ENCODE results near the gene KCNE3.

DNA sequence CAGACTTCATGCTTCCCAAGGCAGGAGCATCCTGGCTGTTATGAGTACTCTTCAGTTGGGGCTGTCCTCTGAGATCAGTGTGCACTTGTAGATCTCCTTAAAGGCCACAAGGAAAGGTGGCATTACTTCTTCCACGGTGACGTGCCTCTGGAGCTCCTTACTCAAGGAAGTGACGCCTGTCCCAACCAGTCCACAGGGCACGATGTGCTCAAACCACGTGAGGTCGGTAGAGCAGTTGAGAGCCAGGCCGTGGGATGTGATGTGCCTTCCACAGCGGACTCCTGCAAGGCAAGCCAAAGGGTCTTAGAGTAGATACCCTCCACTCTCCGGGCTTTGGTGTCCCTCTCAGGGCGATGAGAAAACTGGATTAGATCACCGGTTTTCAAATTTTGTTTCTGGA lies 24.7 kb upstream of the KCNE3 start:
- TF ChIP-seq EZH2phosphoT487 (IDR thresholded peaks at IDR 0.05; ENCODE audit: insufficient read depth, low read depth) = no peak
- no peak for TF ChIP-seq EZH2 (IDR thresholded peaks at IDR 0.05; ENCODE audit: insufficient read depth, poor library complexity, severe bottlenecking)
